GM10266 (cell line): ENCODE data around the gene ZNF367.

Experiments
- DNase-seq: peaks from one replicate; pipeline ENCODE4 v3.0.0; 2012; ENCODE audit errors: extremely low spot score
- CTCF ChIP-seq: IDR thresholded peaks from 2 replicates; pipeline ENCODE4 v1.5.1; 2012; ENCODE audit warnings: mild to moderate bottlenecking, low read depth; ENCODE audit not compliant: control insufficient read depth, insufficient read depth; ENCODE audit errors: missing control alignments

Gene ZNF367

GRCh38 chr9:96436456-96437126 lies 18.4 kb upstream of the ZNF367 start:
- no peak for DNase-seq
- TF ChIP-seq CTCF = no peak

GRCh38 chr9:96436063-96436455 lies 17.9 kb upstream of the ZNF367 start:
- no peak for TF ChIP-seq CTCF
- no peak for DNase-seq

GRCh38 chr9:96435345-96435744 lies 17.2 kb upstream of the ZNF367 start:
- TF ChIP-seq CTCF = no peak
- no peak for DNase-seq

- no peak for TF ChIP-seq CTCF
- DNase-seq = no peak
These were observed 12.2 kb upstream of the ZNF367 start for GRCh38 chr9:96430377-96430776.

GRCh38 chr9:96429732-96430131 lies 11.6 kb upstream of the ZNF367 start:
- TF ChIP-seq CTCF = no peak
- no peak for DNase-seq

GRCh38 chr9:96425500-96426169 lies 7.5 kb upstream of the ZNF367 start:
- no peak for DNase-seq
- no peak for TF ChIP-seq CTCF

- no peak for DNase-seq
- no peak for TF ChIP-seq CTCF
These were observed 5.8 kb upstream of the ZNF367 start for GRCh38 chr9:96423985-96424336.
